HFFc6 (cell line): ENCODE measurements around the gene TGIF2. TPM values are rescaled to one million over a fixed set of nuclear protein-coding genes. Genes with fewer than 3 reads are reported as not detected.
"Not testable (repeated sequence)": the region's sequence is repeated elsewhere in the genome, so short reads cannot be mapped to it uniquely, and the experiment has no call there.

Source experiments
- DNase-seq: peaks from one replicate; pipeline ENCODE4 v3.0.0-alpha.2; 2018
- H3K27ac Mint-ChIP-seq: 2 replicates; pipeline ENCODE4 v1.8.0; 2020; ENCODE audit warnings: mild to moderate bottlenecking, mixed read lengths
- H3K27me3 Mint-ChIP-seq: 2 replicates; pipeline ENCODE4 v1.8.0; 2021; ENCODE audit warnings: mild to moderate bottlenecking, moderate library complexity, mixed read lengths; ENCODE audit not compliant: insufficient read depth
- H3K36me3 Mint-ChIP-seq: 2 replicates; pipeline ENCODE4 v1.8.0; 2021; ENCODE audit warnings: low read depth, mixed read lengths
- H3K4me1 Mint-ChIP-seq: 2 replicates; pipeline ENCODE4 v1.8.0; 2020; ENCODE audit warnings: low read depth, mixed read lengths
- H3K4me3 Mint-ChIP-seq: 2 replicates; pipeline ENCODE4 v1.8.0; 2020; ENCODE audit warnings: mild to moderate bottlenecking, moderate library complexity, mixed read lengths
- H3K9me3 Mint-ChIP-seq: 2 replicates; pipeline ENCODE4 v1.8.0; 2020; ENCODE audit warnings: mild to moderate bottlenecking, mixed read lengths
- CTCF ChIP-seq: fragments of 200-600 bp; sonication (generic); IDR thresholded peaks from 2 replicates; pipeline ENCODE4 v1.5.0; 2021; ENCODE audit warnings: antibody characterized with exemption, mild to moderate bottlenecking
- total RNA-seq, 6 experiments: library from RNA; stranded (reverse); fragmentation: NEBNext Ultra II Directional; extraction: Animal tissue kit (Norgen Biotek cat#: 25700); gene quantifications; 2 replicates in 1 of 6; 3 replicates in 5 of 6; pipeline ENCODE4 v1.2.3, GENCODE V29; 2021

The TGIF2 gene
- total RNA-seq, 6 experiments from 2014 or later = 5.5 to 12.0 (median 7.7) TPM

GRCh38 chr20:36634342-36634741, 60.9 kb downstream of the TGIF2 start:
- H3K4me1 Mint-ChIP-seq = no peaks in the 10 kb centered on the region
- no peak for DNase-seq
- no peak overlapping the region for H3K27ac Mint-ChIP-seq
- no peaks in the 10 kb centered on the region for H3K9me3 Mint-ChIP-seq
- H3K36me3 Mint-ChIP-seq = no peaks in the 10 kb centered on the region
- peaks cover 12% of the 10 kb centered on the region for H3K27me3 Mint-ChIP-seq
- no peak overlapping the region for H3K4me3 Mint-ChIP-seq
- TF ChIP-seq CTCF = no peak

GRCh38 chr20:36638876-36639400, 65.5 kb downstream of the TGIF2 start:
- H3K9me3 Mint-ChIP-seq, H3K27ac Mint-ChIP-seq, H3K4me3 Mint-ChIP-seq, H3K4me1 Mint-ChIP-seq, H3K36me3 Mint-ChIP-seq, H3K27me3 Mint-ChIP-seq, DNase-seq: not testable (repeated sequence)

GRCh38 chr20:36641506-36641843, 68.1 kb downstream of the TGIF2 start:
- H3K36me3 Mint-ChIP-seq = no peaks in the 10 kb centered on the region
- H3K4me1 Mint-ChIP-seq = no peaks in the 10 kb centered on the region
- H3K27ac Mint-ChIP-seq = no peak overlapping the region
- no peak overlapping the region for H3K4me3 Mint-ChIP-seq
- TF ChIP-seq CTCF = no peak
- no peak for DNase-seq
- no peaks in the 10 kb centered on the region for H3K9me3 Mint-ChIP-seq
- peaks cover 7% of the 10 kb centered on the region for H3K27me3 Mint-ChIP-seq

DNA sequence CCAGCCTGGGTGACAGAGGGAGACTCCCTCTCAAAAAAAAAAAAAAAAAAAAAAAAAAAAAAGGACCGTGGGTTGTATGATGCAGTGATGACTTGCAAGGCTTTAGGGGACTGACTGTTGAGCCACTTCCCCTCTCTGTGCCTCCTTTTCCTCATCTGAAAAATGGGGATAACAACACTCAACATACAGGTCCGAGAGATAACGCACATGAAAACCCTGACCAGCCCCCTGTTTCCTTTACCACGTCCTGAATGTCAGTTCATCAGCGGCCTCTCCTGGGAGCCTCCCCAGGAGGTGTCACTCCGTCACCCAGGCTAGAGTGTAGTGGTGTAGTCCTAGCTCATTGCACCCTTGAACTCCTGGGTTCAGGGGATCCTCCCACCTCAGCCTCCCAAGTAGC, 68.7 kb downstream of the TGIF2 start:
- Mint-ChIP-seq H3K9me3 (no peaks in the 10 kb centered on the region), H3K27me3 (peaks cover 7% of the 10 kb centered on the region), H3K27ac (no peak overlapping the region), H3K36me3 (no peaks in the 10 kb centered on the region), H3K4me3 (no peak overlapping the region), H3K4me1 (no peaks in the 10 kb centered on the region)
- no peak for TF ChIP-seq CTCF
- DNase-seq = no peak

Other genes with a start within 250 kb of the TGIF2 start
- gene MYL9, start 32.1 kb upstream of the TGIF2 start, total RNA-seq = 1,000 to 10,000 TPM; 1,181 to 1,631 (median 1,227) TPM
- 100 to 1,000 TPM in 3 of 6 experiments, 10 to 100 TPM in 3; 94.5 to 105 (median 100) TPM for gene RAB5IF, start 32.2 kb downstream of the TGIF2 start, total RNA-seq
- not detected for gene SLA2, start 72.6 kb downstream of the TGIF2 start, total RNA-seq
- gene NDRG3, start 172.5 kb downstream of the TGIF2 start, total RNA-seq = 10 to 100 TPM; 32.8 to 42.3 (median 37.2) TPM
- 10 to 100 TPM in 5 of 6 experiments, 1 to 10 TPM in 1; 8.6 to 15.7 (median 14.0) TPM for gene DSN1, start 200.2 kb downstream of the TGIF2 start, total RNA-seq